Panc1 (cell line): Measurements from ENCODE around the gene SLC38A4.

Experiments
- CTCF ChIP-seq: fragments of 450-650 bp; IDR thresholded peaks from 2 replicates; pipeline ENCODE4 v1.5.1; 2017; ENCODE audit warnings: mild to moderate bottlenecking
- POLR2AphosphoS5 ChIP-seq: IDR thresholded peaks from 2 replicates; pipeline ENCODE4 v1.6.1; 2012; ENCODE audit warnings: mild to moderate bottlenecking, low read depth, low read length, moderate library complexity
- REST ChIP-seq, 2 experiments: IDR thresholded peaks; 2 replicates each; pipeline ENCODE4 v1.6.1; 2011 to 2012; ENCODE audit warnings: low read depth in 2 of 2, control low read depth in 1 of 2, low read length in 1 of 2, mild to moderate bottlenecking in 1 of 2, moderate library complexity in 1 of 2; ENCODE audit not compliant: insufficient read depth in 1 of 2
- SIN3A ChIP-seq: IDR thresholded peaks from 2 replicates; pipeline ENCODE4 v1.6.1; 2012; ENCODE audit warnings: low read depth, mild to moderate bottlenecking, low read length, moderate library complexity, borderline replicate concordance; ENCODE audit not compliant: insufficient read depth

- TF ChIP-seq CTCF = no peak
- TF ChIP-seq POLR2AphosphoS5 = no peak
- no peak for TF ChIP-seq SIN3A
- no peak for TF ChIP-seq REST (IDR thresholded peaks at IDR 0.05; ENCODE audit: insufficient read depth in 1 of 2, low read depth in 2 of 2, low read length in 1 of 2)
Measured at GRCh38 chr12:46788072-46788887, 37.5 kb downstream of the SLC38A4 start.
